H7 (cell line): Measurements from ENCODE around the gene MIEN1. TPM values are rescaled to one million over a fixed set of nuclear protein-coding genes. Genes with fewer than 3 reads are reported as not detected.

Experiments used
- DNase-seq: peaks from one replicate; pipeline ENCODE4 v3.0.0; 2012
- H3K27me3 ChIP-seq: 2 replicates; pipeline ENCODE4 v1.6.0; 2011; ENCODE audit warnings: mild to moderate bottlenecking, low read length; ENCODE audit not compliant: control insufficient read depth, insufficient read depth
- H3K36me3 ChIP-seq: replicated peaks from 2 replicates; pipeline ENCODE4 v1.5.1; 2011; ENCODE audit warnings: low read length; ENCODE audit not compliant: control insufficient read depth, insufficient read depth
- H3K4me3 ChIP-seq: 2 replicates; pipeline ENCODE4 v1.5.1; 2011; ENCODE audit warnings: low read depth, mild to moderate bottlenecking, control low read depth, low read length, moderate library complexity; ENCODE audit not compliant: insufficient read depth
- total RNA-seq: library from RNA; depleted of rRNA; stranded (reverse); fragments of >200 nt; shearing (Covaris generic); gene quantifications from 2 replicates; pipeline ENCODE4 v1.2.3, GENCODE V29; 2014; rRNA removed

MIEN1 gene
- total RNA-seq, 1 experiment from 2014 or later: 47.7 TPM

- H3K36me3 ChIP-seq: no peaks in the 10 kb centered on the region; the same call in none of the 2 replicates
- peak overlapping the region; percentile 72 for H3K4me3 ChIP-seq
- H3K27me3 ChIP-seq: no peaks in the 10 kb centered on the region
- no peak for DNase-seq
Measured at GRCh38 chr17:39688475-39688835, 41.9 kb downstream of the MIEN1 start.

GRCh38 chr17:39687546-39688474 is 42.5 kb downstream of the MIEN1 start, which contains the start of gene PGAP3:
PGAP3 (minus strand) TSS chr17:39688057; CDS start chr17:39688014, 43 bp downstream.
- Histone ChIP-seq H3K27me3 (no peaks in the 10 kb centered on the region), H3K4me3 (peak within 1 kb of the TSS; percentile 72), H3K36me3 (no peaks in the 10 kb centered on the region; the same call in none of the 2 replicates)
- peak; percentile 93 for DNase-seq

- H3K36me3 ChIP-seq: no peaks in the 10 kb centered on the region; the same call in none of the 2 replicates
- no peaks in the 10 kb centered on the region for H3K27me3 ChIP-seq
- no peak for DNase-seq
- peak overlapping the region; percentile 72 for H3K4me3 ChIP-seq
Measured at GRCh38 chr17:39687101-39687545, 43.2 kb downstream of the MIEN1 start.

GRCh38 chr17:39684369-39685192 is 45.8 kb downstream of the MIEN1 start:
- DNase-seq: no peak
- H3K27me3 ChIP-seq: no peaks in the 10 kb centered on the region
- H3K4me3 ChIP-seq: no peak overlapping the region
- H3K36me3 ChIP-seq: no peaks in the 10 kb centered on the region; the same call in none of the 2 replicates

- H3K36me3 ChIP-seq: no peaks in the 10 kb centered on the region; the same call in none of the 2 replicates
- no peak for DNase-seq
- H3K27me3 ChIP-seq: no peaks in the 10 kb centered on the region
- no peak overlapping the region for H3K4me3 ChIP-seq
Measured at GRCh38 chr17:39683295-39683939, 46.9 kb downstream of the MIEN1 start.

GRCh38 chr17:39679521-39680192 is 50.7 kb downstream of the MIEN1 start:
- DNase-seq: no peak
- no peaks in the 10 kb centered on the region for H3K27me3 ChIP-seq
- H3K4me3 ChIP-seq: no peak overlapping the region
- H3K36me3 ChIP-seq: no peaks in the 10 kb centered on the region; the same call in 1 of the 2 replicates

Other genes starting within 250 kb of the MIEN1 start
- gene NEUROD2, start 122.6 kb downstream of the MIEN1 start, total RNA-seq: not detected in 2 replicates
- 8.3 and 11.8 TPM in 2 replicates for gene PPP1R1B, start 103.6 kb downstream of the MIEN1 start, total RNA-seq
- 55.6 and 66.3 TPM in 2 replicates for gene STARD3, start 93.4 kb downstream of the MIEN1 start, total RNA-seq
- gene TCAP, start 65.2 kb downstream of the MIEN1 start, total RNA-seq: 0.69 and 2.7 TPM in 2 replicates
- gene PNMT, start 62.1 kb downstream of the MIEN1 start, total RNA-seq: 2.4 and 4.0 TPM in 2 replicates
- gene PGAP3, start 42.5 kb downstream of the MIEN1 start, total RNA-seq: 15.9 and 17.6 TPM in 2 replicates
- gene ERBB2, start 30.5 kb downstream of the MIEN1 start, total RNA-seq: 186 and 207 TPM in 2 replicates
- 34.3 and 61.6 TPM in 2 replicates for gene GRB7, start 7.4 kb upstream of the MIEN1 start, total RNA-seq
- gene IKZF3, start 133.8 kb upstream of the MIEN1 start, total RNA-seq: 0.10 and 0.89 TPM in 2 replicates
- gene ZPBP2, start 137.7 kb upstream of the MIEN1 start, total RNA-seq: not detected in 2 replicates
- 3.3 and 6.0 TPM in 2 replicates for gene GSDMB, start 188.1 kb upstream of the MIEN1 start, total RNA-seq
- gene ORMDL3, start 197.1 kb upstream of the MIEN1 start, total RNA-seq: 33.3 and 39.7 TPM in 2 replicates
- gene LRRC3C, start 197.2 kb upstream of the MIEN1 start, total RNA-seq: not detected in 2 replicates
- not detected in 2 replicates for gene GSDMA, start 232.5 kb upstream of the MIEN1 start, total RNA-seq